HS-5 (cell line): Measurements from ENCODE around the gene TRAF2.
"Not testable (repeated sequence)": the region's sequence is repeated elsewhere in the genome, so short reads cannot be mapped to it uniquely, and the experiment has no call there.

Source experiments
- DNase-seq: peaks from one replicate; pipeline ENCODE4 v3.0.0-alpha.2; 2012; ENCODE audit warnings: low read depth

TRAF2 gene

DNA sequence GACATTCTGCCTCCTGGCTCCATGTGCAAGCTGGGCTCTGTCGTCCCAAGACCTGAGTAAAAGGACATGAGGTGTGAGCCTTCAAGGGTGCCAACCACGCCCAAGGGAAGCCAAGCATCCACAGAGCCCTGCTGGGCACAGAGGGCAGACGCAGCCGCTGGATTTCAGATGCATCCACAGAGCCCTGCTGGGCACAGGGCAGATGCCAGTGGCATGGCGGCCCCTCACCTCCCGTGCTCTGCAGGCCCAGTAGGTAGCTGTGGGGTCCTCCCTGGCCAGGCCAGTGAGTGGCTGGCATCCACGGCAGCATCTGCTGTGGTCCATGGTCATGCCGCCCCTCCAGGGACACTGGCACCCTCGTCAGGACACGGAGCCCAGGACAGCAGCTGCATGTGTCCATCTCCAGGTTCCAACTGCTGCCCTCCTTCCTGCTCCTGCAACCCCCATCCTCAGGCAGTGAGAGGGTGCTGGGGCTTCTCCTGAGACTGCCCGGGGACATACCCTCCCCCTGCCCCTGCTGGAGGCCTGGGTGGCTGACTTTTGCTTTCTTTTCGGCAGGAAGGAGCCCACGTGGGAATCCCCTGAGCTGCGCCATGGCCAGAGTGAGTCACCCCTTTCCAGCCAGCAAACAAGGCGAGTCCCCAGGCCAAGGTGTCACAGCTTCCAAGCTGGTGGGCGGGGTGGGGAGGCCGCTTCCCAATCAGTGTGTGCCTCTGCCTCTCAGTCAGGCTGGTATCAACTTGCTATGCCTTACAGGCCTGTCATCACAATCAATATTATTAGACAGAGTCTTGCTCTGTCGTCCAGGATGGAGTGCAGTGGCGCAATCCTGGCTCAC lies 4.0 kb upstream of the TRAF2 start:
- DNase-seq, result peak; percentile 64

DNA sequence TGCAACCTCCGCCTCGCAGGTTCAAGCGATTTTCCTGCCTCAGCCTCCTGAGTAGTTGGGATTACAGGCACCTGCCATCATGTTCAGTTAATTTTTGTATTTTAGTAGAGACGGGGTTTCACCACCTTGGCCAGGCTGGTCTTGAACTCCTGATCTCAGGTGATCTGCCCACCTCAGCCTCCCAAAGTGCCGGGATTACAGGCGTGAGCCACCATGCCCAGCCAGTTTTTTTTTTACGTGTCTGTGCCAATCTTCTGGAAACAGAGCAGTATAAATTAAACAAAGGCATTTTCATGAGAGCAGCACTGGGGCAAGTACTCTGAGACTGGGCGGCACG lies 3.4 kb upstream of the TRAF2 start:
- not testable (repeated sequence) for DNase-seq

DNA sequence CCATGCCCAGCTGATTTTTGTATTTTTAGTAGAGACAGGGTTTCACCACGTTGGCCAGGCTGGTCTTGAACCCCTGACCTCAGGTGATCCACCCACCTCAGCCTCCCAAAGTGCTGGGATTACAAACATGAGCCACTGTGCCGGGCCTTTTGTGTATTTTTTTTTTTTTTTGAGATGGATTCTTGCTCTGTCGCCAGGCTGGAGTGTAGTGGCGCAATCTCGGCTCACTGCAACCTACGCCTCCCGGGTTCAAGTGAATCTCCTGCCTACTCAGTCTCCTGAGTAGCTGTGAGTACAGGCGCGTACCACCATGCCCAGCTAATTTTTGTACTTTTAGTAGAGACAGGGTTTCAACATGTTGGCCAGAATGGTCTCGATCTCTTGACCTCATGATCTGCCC lies 2.6 kb upstream of the TRAF2 start:
- not testable (repeated sequence) for DNase-seq

DNA sequence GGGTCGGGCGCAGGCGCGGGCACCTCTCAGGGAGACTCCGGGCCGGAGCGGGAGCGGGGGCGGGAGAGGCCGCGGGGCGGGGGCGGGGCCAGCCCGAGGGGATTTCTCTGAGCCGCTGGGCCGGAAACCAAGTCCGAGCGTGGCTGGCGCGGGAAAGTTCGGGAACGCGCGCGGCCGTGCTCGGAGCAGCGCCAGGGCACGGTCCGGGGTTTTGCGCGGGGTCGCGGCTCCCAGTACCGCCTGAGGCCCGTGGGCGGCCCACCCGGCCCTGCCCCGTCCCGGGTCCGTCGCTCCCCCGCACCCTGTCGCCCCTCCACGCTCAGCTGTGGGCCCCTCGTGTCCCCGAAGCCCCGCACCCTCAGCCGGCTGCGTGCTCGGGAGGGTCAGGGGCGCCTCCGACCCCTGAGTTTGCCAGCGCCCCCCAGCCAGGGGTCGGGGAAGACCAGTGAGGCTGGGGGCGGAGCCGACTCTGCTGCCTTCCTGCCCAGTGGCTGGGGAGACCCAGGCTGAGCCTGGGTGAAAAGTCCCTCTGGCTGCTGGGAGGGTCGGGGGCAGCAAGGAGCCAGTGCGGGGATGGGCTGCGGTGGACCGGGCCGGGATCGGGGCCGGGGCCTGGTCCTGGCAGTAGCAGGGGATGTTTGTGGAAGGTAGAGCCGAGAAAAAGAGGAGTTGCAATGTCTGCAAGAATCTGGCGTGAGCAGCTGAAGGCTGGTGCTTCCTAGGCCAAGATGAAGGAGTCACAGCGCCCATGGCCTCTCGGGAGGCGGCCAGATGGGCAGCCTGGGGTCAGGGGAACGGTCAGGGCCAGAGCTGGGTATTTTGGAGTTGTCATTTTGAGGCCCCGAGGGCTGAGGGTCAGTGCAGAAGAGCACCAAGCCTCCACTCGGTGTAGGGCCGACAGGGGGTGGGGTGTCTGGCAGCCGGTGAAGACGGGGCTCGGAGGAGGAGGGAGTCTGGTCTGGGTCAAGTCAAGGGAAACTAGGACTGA lies 588 bp downstream of the TRAF2 start:
- DNase-seq, result no peak

DNA sequence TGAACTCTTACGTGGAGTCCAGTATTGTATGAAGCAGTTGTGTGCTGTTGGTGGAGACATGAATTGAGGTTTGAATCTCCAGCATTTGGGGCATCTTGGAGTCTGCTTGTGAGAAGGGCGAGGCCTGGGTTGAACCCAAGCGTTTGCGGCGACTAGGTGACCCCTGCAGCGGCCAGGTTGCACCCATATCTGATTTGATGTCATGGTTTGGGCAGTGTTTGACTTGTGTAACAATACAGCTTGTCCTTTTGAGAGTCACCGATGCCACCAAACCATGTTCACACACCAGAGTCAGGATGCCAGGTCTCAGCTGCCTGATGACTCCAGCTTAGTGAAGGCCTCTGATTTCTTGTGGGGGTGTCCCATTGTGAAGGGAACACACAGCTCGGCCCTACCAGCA lies 2.1 kb downstream of the TRAF2 start:
- DNase-seq, result no peak

DNA sequence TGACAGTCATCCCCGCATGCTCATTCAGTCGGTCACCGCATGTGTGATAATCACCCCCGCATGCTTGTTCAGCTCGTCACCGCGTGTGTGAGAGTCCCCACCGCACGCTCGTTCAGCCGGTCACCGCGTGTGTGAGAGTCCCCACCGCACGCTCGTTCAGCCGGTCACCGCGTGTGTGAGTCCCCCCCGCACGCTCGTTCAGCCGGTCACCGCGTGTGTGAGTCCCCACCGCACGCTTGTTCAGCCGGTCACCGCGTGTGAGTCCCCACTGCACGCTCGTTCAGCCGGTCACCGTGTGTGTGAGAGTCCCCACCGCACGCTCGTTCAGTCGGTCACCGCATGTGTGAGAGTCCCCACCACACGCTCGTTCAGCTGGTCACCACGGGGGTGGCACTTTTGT lies 3.5 kb downstream of the TRAF2 start:
- DNase-seq, result no peak

DNA sequence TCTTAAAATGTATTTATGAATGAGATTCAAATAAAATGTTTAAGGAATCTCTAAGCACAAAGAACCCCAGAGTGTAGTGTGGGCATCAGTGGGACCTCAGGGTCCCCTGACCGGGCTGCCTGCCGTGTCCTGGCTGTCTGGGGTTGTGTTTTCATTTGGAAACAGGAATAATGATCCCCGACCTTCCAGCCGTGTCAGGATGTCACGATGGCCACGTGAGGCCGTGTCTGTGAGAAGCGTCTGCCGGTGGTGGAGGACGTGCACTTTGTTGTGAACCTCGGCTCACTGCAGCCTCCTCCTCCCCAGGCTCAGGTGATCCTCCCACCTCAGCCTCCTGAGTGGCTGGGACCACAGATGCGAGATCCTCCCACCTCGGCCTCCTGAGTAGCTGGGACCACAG lies 4.3 kb downstream of the TRAF2 start:
- no peak for DNase-seq

DNA sequence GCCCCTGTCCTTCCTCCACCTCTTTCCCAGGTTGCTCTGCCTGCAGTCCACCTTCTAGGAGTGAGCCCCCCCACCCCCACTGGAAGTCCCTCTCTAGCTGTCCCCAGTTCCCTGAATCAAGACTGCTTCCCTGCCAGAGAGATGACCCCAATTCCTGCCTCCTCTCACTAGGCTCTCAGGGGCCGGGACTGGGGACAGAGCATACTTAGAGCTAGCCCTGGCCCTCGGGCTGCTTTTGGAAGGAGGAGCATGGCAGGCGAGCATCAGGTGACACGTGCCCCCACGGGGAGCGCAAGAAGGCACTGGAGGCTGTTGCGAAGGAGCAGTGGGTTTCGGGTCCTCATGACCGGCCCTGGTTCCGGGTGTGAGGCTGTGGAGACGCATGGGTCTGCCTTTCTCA lies 9.7 kb downstream of the TRAF2 start:
- no peak for DNase-seq

DNA sequence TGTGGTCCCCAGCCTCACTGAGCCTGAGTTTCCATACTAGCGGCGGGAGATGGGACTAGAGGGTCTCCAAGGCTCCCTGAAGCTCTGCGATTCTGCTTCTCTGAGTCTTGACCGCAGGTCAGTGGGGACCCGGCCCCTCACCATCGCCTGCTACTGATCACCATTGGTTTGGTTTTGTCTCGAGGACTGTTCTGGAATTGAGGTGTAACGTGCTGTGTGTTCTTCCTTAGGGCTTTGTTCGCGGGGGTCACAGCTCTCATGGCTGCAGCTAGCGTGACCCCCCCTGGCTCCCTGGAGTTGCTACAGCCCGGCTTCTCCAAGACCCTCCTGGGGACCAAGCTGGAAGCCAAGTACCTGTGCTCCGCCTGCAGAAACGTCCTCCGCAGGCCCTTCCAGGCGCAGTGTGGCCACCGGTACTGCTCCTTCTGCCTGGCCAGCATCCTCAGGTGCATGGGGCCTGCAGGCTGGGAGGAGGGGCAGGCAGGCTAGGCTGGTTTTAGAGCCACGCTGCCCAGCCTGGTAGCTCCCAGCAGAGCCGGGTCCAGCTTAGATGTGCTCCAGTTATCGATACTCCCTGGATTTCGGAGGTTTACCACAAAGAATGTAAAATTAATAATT lies 12.3 kb downstream of the TRAF2 start:
- no peak for DNase-seq

DNA sequence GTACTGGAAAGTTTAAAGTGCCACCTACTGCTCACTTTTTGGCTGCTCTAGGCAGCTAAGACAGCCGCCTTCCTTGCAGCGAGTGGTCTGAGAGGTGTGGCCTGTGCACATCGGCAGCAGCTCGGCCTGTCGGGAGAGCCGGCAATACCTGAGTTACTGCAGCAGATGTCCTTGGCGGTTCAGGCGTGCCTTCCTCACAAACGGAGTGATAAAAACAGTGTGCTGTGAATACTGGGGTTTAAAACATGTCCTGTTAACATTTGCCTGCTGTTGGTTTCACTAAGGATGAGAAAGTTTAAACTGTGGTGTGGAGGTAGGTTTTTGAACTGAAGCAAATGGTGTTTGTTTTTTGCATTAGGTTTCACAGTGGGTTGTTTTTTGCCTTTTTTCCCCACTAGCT lies 12.9 kb downstream of the TRAF2 start:
- DNase-seq, result no peak

DNA sequence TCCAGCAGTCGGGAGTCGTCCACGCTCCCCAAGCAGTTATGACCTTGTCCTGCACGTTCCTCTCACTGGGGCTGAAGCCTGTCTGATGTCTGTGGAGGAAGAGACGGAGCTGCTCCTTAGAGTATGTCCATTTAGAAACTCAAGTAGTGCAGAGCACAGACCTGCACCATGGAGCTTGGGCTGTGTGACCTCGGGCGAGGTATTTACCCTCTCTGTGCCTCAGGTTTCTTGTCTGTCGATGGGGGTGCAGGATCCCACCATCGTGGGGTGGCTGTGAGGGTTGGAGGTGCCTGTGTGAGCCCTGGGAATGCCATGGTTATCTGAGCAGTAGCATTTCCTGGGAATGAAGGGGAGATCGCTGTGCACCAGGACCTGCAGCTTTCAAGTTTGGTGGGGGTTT lies 14.2 kb downstream of the TRAF2 start:
- no peak for DNase-seq

DNA sequence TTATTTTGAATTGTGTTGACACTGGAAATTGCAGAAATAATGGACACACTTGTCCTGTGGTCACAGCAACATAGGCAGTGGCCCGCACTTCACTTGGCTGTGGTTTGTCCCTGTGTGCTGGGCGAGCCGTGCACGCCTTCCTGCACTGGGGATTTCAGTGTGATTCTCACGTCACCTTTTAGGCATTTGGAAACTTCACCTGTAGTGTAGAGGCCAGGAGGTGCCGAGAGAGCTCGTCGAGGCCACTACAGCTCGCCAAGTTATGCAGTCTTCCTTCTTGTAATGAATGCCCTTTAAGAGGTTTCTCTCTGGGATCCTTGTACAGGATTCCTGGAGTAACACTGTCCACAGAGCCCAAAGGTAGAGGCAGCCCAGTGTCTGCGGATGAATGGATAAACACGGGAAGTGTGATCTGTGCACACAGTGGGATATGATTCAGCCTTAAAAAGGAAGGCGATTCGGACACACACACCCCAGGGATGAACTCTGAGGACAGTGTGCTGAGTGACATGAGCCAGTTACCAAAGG lies 14.7 kb downstream of the TRAF2 start:
- no peak for DNase-seq

DNA sequence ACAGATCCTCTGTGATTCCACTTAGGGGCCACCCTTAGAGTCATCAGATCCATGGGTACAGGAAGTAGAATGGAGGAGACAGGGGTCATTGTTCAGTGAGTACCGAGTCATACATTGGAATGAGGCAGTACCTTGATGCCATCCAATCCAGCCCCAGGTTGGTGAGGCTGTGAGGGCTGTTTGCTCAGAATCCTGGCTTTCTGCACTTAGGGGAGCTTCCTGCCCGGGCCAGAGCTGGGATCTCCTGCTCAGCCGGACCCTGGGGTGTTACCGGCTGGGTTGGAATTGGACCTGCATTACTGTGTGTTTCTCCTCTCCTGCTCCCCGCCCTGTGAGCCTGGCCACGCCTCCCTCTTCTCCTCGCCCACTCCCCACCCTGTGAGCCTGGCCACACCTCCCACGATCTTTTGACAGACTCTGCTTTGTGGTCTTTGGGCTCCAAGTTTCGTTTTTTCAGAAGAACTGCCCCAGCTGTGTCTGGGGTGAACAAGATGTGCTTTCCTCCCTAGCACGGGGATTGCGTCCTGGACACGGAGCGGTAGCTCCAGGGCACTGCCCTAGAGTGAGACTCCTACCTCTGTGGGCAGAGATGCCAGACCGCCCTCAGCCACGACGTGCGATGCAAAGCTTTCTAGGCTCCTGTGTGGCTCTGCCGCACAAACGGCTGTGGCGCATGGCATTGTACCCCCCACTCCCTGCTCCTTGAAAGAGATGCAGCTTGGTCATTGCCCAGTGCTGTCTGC lies 15.4 kb downstream of the TRAF2 start:
- peak; percentile 53 for DNase-seq

DNA sequence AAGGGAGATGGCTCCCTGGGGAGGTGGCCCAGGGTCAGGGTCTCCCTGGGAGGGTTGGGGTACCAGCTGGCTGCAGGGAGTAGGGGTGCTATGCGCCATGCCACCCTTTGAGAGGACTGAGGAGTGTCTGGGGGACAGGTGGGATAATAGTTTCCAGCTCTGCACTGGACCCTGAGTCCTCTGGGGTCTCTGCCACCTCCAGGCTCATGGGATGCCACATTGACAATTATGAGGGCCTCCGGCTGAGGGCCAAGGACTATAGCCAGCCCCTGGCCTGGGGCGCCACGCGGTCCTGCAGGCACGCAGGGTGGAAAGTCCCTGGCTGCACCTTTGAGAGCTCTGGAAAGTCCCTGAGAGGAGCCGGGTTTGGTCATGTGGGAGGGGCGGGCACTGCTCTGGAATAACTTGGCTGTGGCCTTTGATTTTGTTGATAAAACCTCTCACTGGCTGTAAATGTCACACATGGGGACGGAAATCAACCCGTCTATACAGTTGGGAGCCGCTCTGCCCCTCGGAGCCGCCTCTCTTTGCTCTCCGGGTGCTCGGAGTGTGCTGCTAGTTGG lies 16.0 kb downstream of the TRAF2 start:
- DNase-seq, result no peak

DNA sequence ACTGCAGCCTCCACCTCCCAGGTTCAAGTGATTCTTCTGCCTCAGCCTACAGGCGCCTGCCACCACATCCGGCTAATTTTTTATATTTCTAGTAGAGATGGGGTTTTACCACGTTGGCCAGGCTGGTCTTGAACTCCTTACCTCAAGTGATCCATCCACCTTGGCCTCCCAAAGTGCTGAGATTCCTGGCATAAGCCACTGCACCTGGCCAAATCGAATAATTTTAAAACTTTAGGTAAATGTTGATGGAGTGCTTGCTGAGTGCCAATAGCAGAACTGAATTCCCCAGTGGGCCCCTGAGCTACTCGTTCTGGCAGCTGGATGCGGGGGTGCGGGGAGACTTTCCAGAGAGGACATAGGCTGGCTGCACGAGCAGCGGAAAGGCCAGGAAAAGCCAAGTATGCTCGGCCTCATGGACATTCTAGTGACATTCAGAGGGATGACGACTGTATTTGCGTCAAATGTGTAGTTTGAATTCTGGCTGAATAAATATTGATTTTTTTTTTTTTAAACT lies 16.8 kb downstream of the TRAF2 start:
- DNase-seq, result no peak

DNA sequence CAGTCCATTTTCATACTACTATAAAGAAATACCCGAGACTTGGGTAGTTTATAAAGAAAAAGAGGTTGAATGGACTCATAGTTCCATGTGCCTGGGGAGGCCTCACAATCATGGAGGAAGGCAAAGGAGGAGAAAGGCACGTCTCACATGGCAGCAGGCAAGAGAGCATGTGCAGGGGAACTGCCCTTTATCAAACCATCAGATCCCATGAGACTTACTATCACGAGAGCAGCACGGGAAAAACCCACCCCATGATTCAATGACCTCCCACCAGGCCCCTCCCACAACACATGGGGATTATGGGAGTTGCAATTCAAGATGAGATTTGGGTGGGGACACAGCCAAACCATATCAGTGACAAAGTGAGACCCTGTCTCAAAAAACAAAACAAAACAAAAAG lies 19.9 kb downstream of the TRAF2 start:
- DNase-seq, result no peak

DNA sequence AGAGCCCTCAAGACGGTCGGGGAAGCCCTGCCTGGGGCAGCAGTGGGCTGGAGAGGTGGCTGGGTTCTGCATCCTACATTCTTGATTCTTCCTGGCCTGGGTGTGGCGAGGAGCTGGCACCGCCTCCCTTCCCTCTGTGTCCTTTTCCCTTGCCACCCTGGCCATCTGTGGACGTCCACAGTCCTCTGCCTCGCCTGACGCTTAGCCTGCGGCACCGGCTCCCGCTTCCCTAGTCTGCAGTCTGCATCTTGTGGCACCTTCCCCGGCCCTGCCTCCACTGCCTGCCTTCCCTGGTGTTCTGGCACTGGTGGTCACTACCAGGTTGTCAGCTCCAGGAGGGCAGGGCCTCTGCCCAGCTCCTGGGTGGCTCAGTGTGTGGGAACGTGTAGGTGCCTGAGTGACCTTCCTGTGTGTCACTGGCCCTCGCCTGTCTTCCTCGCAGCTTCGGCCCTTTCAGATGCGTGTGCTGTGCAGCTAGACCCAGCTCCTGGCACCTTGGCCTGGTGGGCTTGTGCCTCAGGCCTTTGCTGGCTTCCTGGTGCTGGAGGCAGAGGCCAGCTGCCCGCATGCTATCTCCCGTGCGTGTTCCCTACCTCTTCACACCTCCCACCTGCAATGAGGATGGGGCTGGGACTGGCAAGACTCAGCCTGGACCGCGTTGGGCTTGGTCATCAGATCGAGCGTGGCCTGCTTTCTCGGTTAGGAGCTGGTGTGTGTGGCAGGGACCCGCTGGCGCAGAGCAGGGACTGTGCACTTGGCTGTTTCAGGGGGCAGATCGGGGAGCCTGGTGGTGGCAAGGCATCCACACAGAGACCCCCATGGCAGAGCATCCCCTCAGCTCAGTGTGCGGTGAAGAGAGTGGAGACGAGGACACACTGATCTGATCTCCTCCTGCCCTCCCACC lies 20.9 kb downstream of the TRAF2 start:
- no peak for DNase-seq

DNA sequence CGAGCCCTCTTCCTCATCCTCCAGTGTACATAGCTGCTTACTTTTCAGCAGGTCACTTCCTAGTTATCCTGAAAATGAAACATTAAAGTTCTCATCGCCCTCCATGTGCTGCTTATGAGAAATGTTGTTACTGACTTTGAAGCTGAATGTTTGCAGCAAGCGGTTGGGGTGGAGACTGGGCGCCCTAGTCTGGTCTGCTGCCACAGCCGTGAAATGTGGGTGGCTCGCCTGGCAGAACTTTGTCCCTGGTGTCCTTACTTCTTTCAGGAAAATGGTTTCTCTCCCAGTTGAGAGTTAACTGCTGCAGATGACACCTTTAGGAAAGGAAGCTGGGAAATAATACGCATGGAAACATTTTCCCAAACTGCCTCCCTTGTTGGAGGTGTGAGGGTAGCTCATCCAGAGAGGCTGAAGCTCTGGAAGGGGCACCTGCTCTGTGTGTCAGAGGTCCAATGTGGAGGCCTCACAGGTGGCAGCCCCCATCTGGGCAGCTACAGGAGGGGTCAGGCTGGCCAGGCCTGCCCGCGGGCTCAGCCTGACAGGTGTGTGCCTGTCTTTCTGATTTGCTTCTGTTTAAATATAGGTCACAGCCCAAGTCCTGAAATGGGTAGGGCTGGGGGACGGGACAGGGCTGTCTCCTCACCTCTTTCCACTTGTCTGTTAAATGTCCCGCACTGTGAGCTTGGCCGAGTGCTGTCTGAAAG lies 24.0 kb downstream of the TRAF2 start:
- no peak for DNase-seq

DNA sequence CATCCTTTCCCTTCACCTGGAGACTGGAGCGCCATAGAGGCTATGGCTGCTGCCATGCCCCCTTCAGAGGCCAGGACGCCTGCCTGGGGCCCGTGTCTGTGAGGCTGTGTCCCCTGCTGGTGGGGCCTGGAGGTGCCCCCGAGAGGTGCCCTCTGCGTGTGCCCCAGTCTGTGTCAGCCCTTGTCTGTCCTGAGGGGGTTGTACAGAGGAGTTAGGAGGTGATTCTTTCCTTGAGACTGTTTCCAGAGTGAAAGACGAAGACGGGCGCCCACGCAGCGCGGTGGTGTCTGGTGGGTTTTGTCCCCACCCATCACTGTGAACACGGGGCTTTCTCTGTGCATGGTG lies 24.6 kb downstream of the TRAF2 start:
- no peak for DNase-seq
